Kidney epithelial cell (primary cell): ENCODE data around the gene TUNAR. TPM values are rescaled to one million over a fixed set of nuclear protein-coding genes. Genes with fewer than 3 reads are reported as not detected.

ENCODE experiments used
- DNase-seq: peaks from one replicate; pipeline ENCODE4 v3.0.0-alpha.2; 2010; ENCODE audit warnings: low read depth
- H3K27me3 ChIP-seq: 2 replicates; pipeline ENCODE4 v1.6.0; 2011; ENCODE audit warnings: low read length; ENCODE audit not compliant: control insufficient read depth, insufficient read depth
- H3K36me3 ChIP-seq: 2 replicates; pipeline ENCODE4 v1.5.1; 2011; ENCODE audit warnings: low read length; ENCODE audit not compliant: control insufficient read depth, insufficient read depth
- H3K4me3 ChIP-seq: 2 replicates; pipeline ENCODE4 v1.5.1; 2011; ENCODE audit warnings: low read depth, mild to moderate bottlenecking, control low read depth, low read length
- total RNA-seq: library from RNA; depleted of rRNA; stranded (reverse); fragments of >200 nt; gene quantifications from 2 replicates; pipeline ENCODE4 v1.2.3, GENCODE V29; 2015
- TF ChIP-seq, protein P1 (sequence below): IDR thresholded peaks from 2 replicates; pipeline ENCODE4 v1.5.1; 2011; ENCODE audit warnings: mild to moderate bottlenecking, moderate library complexity, low read length, control low read depth, inconsistent platforms; ENCODE audit not compliant: insufficient read depth, poor library complexity, severe bottlenecking

The TUNAR gene
- total RNA-seq, 1 donor from 2014 or later: 0.50 TPM

DNA sequence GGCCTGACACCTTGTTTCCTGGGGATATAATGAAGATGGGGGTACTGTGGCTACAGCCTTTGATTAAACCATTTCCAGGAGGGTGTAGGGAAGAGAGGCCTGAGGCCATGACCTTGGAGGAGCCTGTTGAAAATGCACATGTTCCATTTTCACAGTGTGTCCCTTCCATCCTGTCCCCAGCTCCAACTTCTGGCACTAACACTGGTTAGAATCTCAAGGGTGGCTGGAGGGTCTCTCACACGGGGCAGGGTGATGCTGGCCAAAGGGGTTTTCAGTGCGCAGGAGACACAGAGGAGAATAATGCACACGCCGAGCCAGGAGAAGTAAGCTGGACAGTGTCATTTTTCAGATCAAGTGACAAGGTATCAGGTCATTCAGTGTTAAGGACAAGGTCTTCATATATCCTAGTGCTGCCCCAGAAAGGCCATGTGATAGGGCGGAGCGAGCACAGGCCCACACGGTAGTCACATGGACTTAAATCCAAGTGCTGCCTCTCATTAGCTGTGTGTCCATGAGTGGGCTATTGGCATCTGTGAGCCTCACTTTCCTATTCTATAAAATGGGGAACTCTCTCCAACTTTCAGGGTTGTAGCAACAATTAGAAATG, 36.4 kb upstream of the TUNAR start:
- DNase-seq: no peak
- H3K4me3 ChIP-seq: no peak overlapping the region
- no peaks in the 10 kb centered on the region for H3K27me3 ChIP-seq
- TF ChIP-seq, protein P1, sequence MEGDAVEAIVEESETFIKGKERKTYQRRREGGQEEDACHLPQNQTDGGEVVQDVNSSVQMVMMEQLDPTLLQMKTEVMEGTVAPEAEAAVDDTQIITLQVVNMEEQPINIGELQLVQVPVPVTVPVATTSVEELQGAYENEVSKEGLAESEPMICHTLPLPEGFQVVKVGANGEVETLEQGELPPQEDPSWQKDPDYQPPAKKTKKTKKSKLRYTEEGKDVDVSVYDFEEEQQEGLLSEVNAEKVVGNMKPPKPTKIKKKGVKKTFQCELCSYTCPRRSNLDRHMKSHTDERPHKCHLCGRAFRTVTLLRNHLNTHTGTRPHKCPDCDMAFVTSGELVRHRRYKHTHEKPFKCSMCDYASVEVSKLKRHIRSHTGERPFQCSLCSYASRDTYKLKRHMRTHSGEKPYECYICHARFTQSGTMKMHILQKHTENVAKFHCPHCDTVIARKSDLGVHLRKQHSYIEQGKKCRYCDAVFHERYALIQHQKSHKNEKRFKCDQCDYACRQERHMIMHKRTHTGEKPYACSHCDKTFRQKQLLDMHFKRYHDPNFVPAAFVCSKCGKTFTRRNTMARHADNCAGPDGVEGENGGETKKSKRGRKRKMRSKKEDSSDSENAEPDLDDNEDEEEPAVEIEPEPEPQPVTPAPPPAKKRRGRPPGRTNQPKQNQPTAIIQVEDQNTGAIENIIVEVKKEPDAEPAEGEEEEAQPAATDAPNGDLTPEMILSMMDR: no peak
- no peaks in the 10 kb centered on the region for H3K36me3 ChIP-seq

DNA sequence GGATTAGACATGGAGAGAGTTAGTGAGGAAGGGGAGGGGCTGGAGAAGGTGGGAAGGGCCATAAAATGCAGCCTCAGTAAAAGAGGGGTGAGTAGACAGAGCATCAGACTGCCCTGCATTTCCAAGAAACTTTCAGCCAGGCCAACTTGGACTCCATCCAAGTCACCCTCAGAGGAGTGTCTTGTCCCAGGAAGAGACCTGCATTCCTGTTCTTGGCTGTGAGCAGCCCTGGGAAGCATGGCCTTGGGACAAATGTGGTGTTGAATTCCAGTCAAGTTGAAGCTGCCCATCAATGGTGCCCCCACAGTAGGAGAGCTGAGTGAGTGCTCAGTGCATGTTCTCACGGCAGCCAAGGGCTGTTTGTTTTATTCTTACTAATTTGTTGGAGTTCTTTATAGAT, 35.0 kb upstream of the TUNAR start:
- TF ChIP-seq, protein P1: no peak
- Histone ChIP-seq H3K27me3 (no peaks in the 10 kb centered on the region), H3K4me3 (no peak overlapping the region), H3K36me3 (no peaks in the 10 kb centered on the region)
- no peak for DNase-seq

DNA sequence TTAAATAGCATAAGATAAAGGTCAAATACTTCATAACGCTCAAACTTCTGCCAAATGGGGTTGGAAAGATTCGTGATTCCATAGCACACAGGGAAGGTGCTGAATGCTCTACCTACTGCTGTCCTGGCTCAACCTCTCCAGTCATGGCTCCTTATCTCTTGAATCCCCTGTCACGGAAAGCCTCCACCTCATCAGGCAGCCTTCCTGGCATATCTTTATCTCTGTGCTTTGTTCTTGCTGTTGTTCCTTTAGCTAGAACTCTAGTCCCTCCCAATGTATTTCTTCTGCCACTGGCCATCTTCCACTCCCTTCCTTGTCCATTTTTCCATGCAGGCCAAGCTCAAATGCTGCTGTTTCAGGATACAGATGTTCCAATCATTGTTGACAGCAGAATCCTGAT, 26.9 kb upstream of the TUNAR start:
- Histone ChIP-seq H3K27me3 (no peaks in the 10 kb centered on the region), H3K4me3 (no peak overlapping the region), H3K36me3 (no peaks in the 10 kb centered on the region)
- TF ChIP-seq, protein P1: no peak
- no peak for DNase-seq

DNA sequence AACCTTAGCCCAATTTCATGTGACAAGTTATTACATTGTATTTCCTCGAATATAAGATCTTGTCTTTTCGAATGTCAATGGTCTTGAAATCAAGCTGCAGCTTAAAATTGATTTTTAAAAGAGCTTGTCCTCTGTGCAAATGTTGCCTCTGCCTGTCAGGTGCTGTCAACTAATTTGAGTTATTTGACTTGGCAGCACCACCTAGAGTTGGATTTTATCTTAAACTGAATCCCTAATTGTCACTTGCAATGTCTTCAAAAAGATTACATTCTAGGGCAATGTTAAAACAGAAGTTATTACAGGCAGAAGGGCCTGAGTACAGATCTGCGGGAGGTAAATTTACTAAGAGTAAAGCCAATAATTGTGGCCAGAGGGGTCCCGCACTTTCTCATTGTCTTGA, 26.2 kb upstream of the TUNAR start:
- H3K4me3 ChIP-seq: no peak overlapping the region
- no peaks in the 10 kb centered on the region for H3K36me3 ChIP-seq
- no peaks in the 10 kb centered on the region for H3K27me3 ChIP-seq
- no peak for DNase-seq
- TF ChIP-seq, protein P1: no peak

GRCh38 chr14:95855606-95856005, 21.0 kb upstream of the TUNAR start:
- Histone ChIP-seq H3K36me3 (no peaks in the 10 kb centered on the region), H3K4me3 (no peak overlapping the region), H3K27me3 (no peaks in the 10 kb centered on the region)
- TF ChIP-seq, protein P1: no peak
- no peak for DNase-seq

GRCh38 chr14:95857275-95857674, 19.4 kb upstream of the TUNAR start:
- DNase-seq: no peak
- H3K27me3 ChIP-seq: no peaks in the 10 kb centered on the region
- no peak overlapping the region for H3K4me3 ChIP-seq
- H3K36me3 ChIP-seq: no peaks in the 10 kb centered on the region
- TF ChIP-seq, protein P1: no peak
